ENCODE data around the gene ALK. TPM values are rescaled to one million over a fixed set of nuclear protein-coding genes. Genes with fewer than 3 reads are reported as not detected.

ALK gene
- total and polyA plus RNA-seq, 2 donors (not counting 1 experiment from before 2014, with no cell fraction given), result not detected

DNA sequence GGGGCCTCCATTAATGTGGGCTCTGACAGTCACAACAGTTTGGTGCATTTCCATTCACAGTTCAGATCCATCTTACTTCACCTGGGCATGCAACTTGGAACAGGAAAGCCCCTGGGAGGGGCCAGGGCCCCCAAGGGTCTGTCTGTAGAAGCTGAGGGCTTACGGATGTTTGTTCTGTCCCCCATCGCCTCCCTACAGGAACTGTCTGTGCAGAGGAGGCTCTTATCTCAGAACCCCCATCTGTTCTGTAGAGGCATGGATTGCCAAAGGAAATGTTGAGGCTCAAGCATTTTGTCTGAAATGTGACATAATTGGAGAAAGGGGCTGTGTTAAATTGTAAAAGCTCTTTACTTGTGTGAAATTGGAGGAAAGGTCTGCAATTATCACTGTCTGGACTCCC is 471.9 kb downstream of the ALK start:
- no peaks in the 10 kb centered on the region for H3K4me1 ChIP-seq (ENCODE audit: control insufficient read depth in 2 of 2, insufficient read depth in 2 of 2, low read length in 2 of 2)
- Mint-ChIP-seq H3K4me3 (no peak overlapping the region), H3K9me3 (ENCODE audit: insufficient read depth) (no peaks in the 10 kb centered on the region), H3K27me3 (no peaks in the 10 kb centered on the region), H3K27ac (no peak overlapping the region), H3K4me1 (no peaks in the 10 kb centered on the region)
- ATAC-seq (ENCODE audit: low read depth) (no peak), DNase-seq (no peak)
- H3K4me3 ChIP-seq (ENCODE audit: control extremely low read depth in 1 of 5, extremely low read depth in 1 of 5, insufficient read depth in 1 of 5, low read depth in 2 of 5, low read length in 4 of 5), result no peak overlapping the region
- ChIA-PET POLR2A (no interaction called here), CTCF (no interaction called here)
- H3K27me3 ChIP-seq (replicated peaks in 1 of 4; ENCODE audit: control extremely low read depth in 1 of 4, control insufficient read depth in 3 of 4, insufficient read depth in 4 of 4, low read length in 3 of 4), result no peaks in the 10 kb centered on the region
- no peaks in the 10 kb centered on the region for H3K9me3 ChIP-seq (ENCODE audit: control extremely low read depth in 1 of 3, control insufficient read depth in 2 of 3, insufficient read depth in 1 of 3, low read length in 2 of 3)
- WGBS (ENCODE audit: insufficient coverage), result no CpG with 5 or more reads among the region's 2 CpGs
- H2AFZ ChIP-seq (ENCODE audit: insufficient read depth, low read depth, low read length, poor library complexity, severe bottlenecking), result no peak overlapping the region
- H4K20me1 ChIP-seq (ENCODE audit: control insufficient read depth, insufficient read depth, low read length, poor library complexity, severe bottlenecking), result no peaks in the 10 kb centered on the region
- H3K36me3 ChIP-seq (replicated peaks in 1 of 2; ENCODE audit: control extremely low read depth in 1 of 2, control insufficient read depth in 1 of 2, extremely low read depth in 1 of 2, insufficient read depth in 2 of 2, low read length in 1 of 2), result no peaks in the 10 kb centered on the region
- H3K9ac ChIP-seq (ENCODE audit: low read length), result no peak overlapping the region
- intact Hi-C loops (cut with micrococcal nuclease), result no loop called here
- H3K79me2 ChIP-seq (ENCODE audit: control insufficient read depth, insufficient read depth, low read length), result no peaks in the 10 kb centered on the region
- H3K27ac ChIP-seq (ENCODE audit: low read length in 2 of 2), result no peak overlapping the region
- H3K4me2 ChIP-seq (replicated peaks; ENCODE audit: low read depth, low read length, poor library complexity, severe bottlenecking), result no peak overlapping the region
- TF ChIP-seq EZH2 (IDR thresholded peaks at IDR 0.05; ENCODE audit: borderline replicate concordance, insufficient read depth, low read depth, low read length, poor library complexity, severe bottlenecking), result no peak
- TF ChIP-seq, protein P1, sequence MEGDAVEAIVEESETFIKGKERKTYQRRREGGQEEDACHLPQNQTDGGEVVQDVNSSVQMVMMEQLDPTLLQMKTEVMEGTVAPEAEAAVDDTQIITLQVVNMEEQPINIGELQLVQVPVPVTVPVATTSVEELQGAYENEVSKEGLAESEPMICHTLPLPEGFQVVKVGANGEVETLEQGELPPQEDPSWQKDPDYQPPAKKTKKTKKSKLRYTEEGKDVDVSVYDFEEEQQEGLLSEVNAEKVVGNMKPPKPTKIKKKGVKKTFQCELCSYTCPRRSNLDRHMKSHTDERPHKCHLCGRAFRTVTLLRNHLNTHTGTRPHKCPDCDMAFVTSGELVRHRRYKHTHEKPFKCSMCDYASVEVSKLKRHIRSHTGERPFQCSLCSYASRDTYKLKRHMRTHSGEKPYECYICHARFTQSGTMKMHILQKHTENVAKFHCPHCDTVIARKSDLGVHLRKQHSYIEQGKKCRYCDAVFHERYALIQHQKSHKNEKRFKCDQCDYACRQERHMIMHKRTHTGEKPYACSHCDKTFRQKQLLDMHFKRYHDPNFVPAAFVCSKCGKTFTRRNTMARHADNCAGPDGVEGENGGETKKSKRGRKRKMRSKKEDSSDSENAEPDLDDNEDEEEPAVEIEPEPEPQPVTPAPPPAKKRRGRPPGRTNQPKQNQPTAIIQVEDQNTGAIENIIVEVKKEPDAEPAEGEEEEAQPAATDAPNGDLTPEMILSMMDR (IDR thresholded peaks at IDR 0.05), result no peak

DNA sequence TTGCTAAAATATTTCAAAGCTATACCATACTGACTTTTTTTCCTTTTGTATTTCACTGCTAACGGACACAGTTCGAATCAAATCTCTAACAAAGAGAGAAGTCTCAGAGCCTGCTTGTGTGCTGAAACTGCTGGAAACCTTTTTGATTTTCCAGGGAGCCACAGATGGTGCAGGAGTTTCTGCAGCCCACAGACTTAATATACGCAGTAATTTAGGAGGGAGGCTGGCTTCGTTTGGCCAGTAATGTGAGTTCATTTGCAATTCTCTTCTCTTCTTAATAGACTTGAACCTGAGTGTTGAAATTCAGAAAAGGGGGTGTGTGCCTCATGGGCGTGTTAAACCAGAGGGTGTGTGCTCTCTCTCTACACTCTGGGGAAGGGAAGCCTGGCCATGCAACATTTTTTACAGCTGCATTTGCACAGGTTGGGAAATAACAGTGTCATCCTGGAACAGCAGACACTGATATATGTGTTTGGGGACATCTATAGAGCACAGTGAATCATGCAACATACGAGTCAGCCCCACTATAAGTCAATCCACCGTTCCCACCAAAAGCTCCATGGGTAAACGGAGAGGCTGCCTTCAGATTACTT is 473.2 kb downstream of the ALK start:
- no peak overlapping the region for H2AFZ ChIP-seq (ENCODE audit: insufficient read depth, low read depth, low read length, poor library complexity, severe bottlenecking)
- no peaks in the 10 kb centered on the region for H3K9me3 ChIP-seq (ENCODE audit: control extremely low read depth in 1 of 3, control insufficient read depth in 2 of 3, insufficient read depth in 1 of 3, low read length in 2 of 3)
- H3K4me1 ChIP-seq (ENCODE audit: control insufficient read depth in 2 of 2, insufficient read depth in 2 of 2, low read length in 2 of 2), result no peaks in the 10 kb centered on the region
- no peak for ATAC-seq (ENCODE audit: low read depth)
- 78% methylated on average over 4 of the region's 8 CpGs for WGBS (ENCODE audit: insufficient coverage)
- no peak overlapping the region for H3K4me3 ChIP-seq (ENCODE audit: control extremely low read depth in 1 of 5, extremely low read depth in 1 of 5, insufficient read depth in 1 of 5, low read depth in 2 of 5, low read length in 4 of 5)
- Mint-ChIP-seq H3K9me3 (ENCODE audit: insufficient read depth) (no peaks in the 10 kb centered on the region), H3K27ac (no peak overlapping the region), H3K4me3 (no peak overlapping the region), H3K4me1 (no peaks in the 10 kb centered on the region), H3K27me3 (no peaks in the 10 kb centered on the region)
- no peak overlapping the region for H3K9ac ChIP-seq (ENCODE audit: low read length)
- H3K36me3 ChIP-seq (replicated peaks in 1 of 2; ENCODE audit: control extremely low read depth in 1 of 2, control insufficient read depth in 1 of 2, extremely low read depth in 1 of 2, insufficient read depth in 2 of 2, low read length in 1 of 2), result no peaks in the 10 kb centered on the region
- no peak for TF ChIP-seq EZH2 (IDR thresholded peaks at IDR 0.05; ENCODE audit: borderline replicate concordance, insufficient read depth, low read depth, low read length, poor library complexity, severe bottlenecking)
- TF ChIP-seq, protein P1 (IDR thresholded peaks at IDR 0.05), result no peak
- DNase-seq, result no peak
- H3K27ac ChIP-seq (ENCODE audit: low read length in 2 of 2), result no peak overlapping the region
- H3K4me2 ChIP-seq (replicated peaks; ENCODE audit: low read depth, low read length, poor library complexity, severe bottlenecking), result no peak overlapping the region
- ChIA-PET POLR2A (no interaction called here), CTCF (no interaction called here)
- no peaks in the 10 kb centered on the region for H3K79me2 ChIP-seq (ENCODE audit: control insufficient read depth, insufficient read depth, low read length)
- intact Hi-C loops (cut with micrococcal nuclease), result no loop called here
- H4K20me1 ChIP-seq (ENCODE audit: control insufficient read depth, insufficient read depth, low read length, poor library complexity, severe bottlenecking), result no peaks in the 10 kb centered on the region
- no peaks in the 10 kb centered on the region for H3K27me3 ChIP-seq (replicated peaks in 1 of 4; ENCODE audit: control extremely low read depth in 1 of 4, control insufficient read depth in 3 of 4, insufficient read depth in 4 of 4, low read length in 3 of 4)
